ENCODE results near the gene ACTN4. TPM values are rescaled to one million over a fixed set of nuclear protein-coding genes. Genes with fewer than 3 reads are reported as not detected.
"Not testable (repeated sequence)": the region's sequence is repeated elsewhere in the genome, so short reads cannot be mapped to it uniquely, and the experiment has no call there.

The ACTN4 gene
- total and polyA plus RNA-seq, 2 donors (not counting 1 experiment from before 2014, with no cell fraction given), result 108 to 164 TPM

GRCh38 chr19:38631811-38632475, 15.5 kb upstream of the ACTN4 start:
- WGBS (ENCODE audit: insufficient coverage), result 100% methylated on average over 2 of the region's 7 CpGs
- Histone ChIP-seq H3K4me1 (ENCODE audit: control insufficient read depth in 2 of 2, insufficient read depth in 2 of 2, low read length in 2 of 2) (peaks cover 14 to 17% of the 10 kb centered on the region in 2 donors), H3K36me3 (replicated peaks in 1 of 2; ENCODE audit: control extremely low read depth in 1 of 2, control insufficient read depth in 1 of 2, extremely low read depth in 1 of 2, insufficient read depth in 2 of 2, low read length in 1 of 2) (peaks cover 2 to 57% of the 10 kb centered on the region in 2 experiments)
- H3K9me3 Mint-ChIP-seq (ENCODE audit: insufficient read depth); H4K20me1 ChIP-seq (ENCODE audit: control insufficient read depth, insufficient read depth, low read length, poor library complexity, severe bottlenecking); H3K4me3 ChIP-seq (ENCODE audit: control extremely low read depth in 1 of 5, extremely low read depth in 1 of 5, insufficient read depth in 1 of 5, low read depth in 2 of 5, low read length in 4 of 5); H3K9ac ChIP-seq (ENCODE audit: low read length); H3K27ac Mint-ChIP-seq; ATAC-seq (ENCODE audit: low read depth); H2AFZ ChIP-seq (ENCODE audit: insufficient read depth, low read depth, low read length, poor library complexity, severe bottlenecking); POLR2A ChIA-PET; H3K27ac ChIP-seq (ENCODE audit: low read length in 2 of 2); H3K27me3 ChIP-seq (replicated peaks in 1 of 4; ENCODE audit: control extremely low read depth in 1 of 4, control insufficient read depth in 3 of 4, insufficient read depth in 4 of 4, low read length in 3 of 4); H3K4me3 Mint-ChIP-seq; H3K9me3 ChIP-seq (ENCODE audit: control extremely low read depth in 1 of 3, control insufficient read depth in 2 of 3, insufficient read depth in 1 of 3, low read length in 2 of 3); H3K4me2 ChIP-seq (replicated peaks; ENCODE audit: low read depth, low read length, poor library complexity, severe bottlenecking); DNase-seq; H3K27me3 Mint-ChIP-seq; H3K79me2 ChIP-seq (ENCODE audit: control insufficient read depth, insufficient read depth, low read length): not testable (repeated sequence)
- H3K4me1 Mint-ChIP-seq, result peaks cover 16% of the 10 kb centered on the region
- intact Hi-C loops (cut with micrococcal nuclease), result loop anchor here (5.0 to 10.0 kb wide), 2 partner anchors 53 to 75 kb away; no protein-coding TSS in a partner anchor
- CTCF ChIA-PET, result interaction anchor here (5.7 kb wide), 1 partner anchor 86 kb away, joined by 102 read pairs; no protein-coding TSS in a partner anchor

GRCh38 chr19:38632476-38633213, 14.8 kb upstream of the ACTN4 start:
- Histone ChIP-seq H3K36me3 (replicated peaks in 1 of 2; ENCODE audit: control extremely low read depth in 1 of 2, control insufficient read depth in 1 of 2, extremely low read depth in 1 of 2, insufficient read depth in 2 of 2, low read length in 1 of 2) (peaks cover 2 to 57% of the 10 kb centered on the region in 2 experiments), H3K27ac (ENCODE audit: low read length in 2 of 2) (no peak overlapping the region), H3K4me1 (ENCODE audit: control insufficient read depth in 2 of 2, insufficient read depth in 2 of 2, low read length in 2 of 2) (peaks cover 18 to 23% of the 10 kb centered on the region in 2 donors), H2AFZ (ENCODE audit: insufficient read depth, low read depth, low read length, poor library complexity, severe bottlenecking) (no peak overlapping the region), H4K20me1 (ENCODE audit: control insufficient read depth, insufficient read depth, low read length, poor library complexity, severe bottlenecking) (peaks cover 12% of the 10 kb centered on the region), H3K79me2 (ENCODE audit: control insufficient read depth, insufficient read depth, low read length) (peaks cover 5% of the 10 kb centered on the region), H3K4me3 (ENCODE audit: control extremely low read depth in 1 of 5, extremely low read depth in 1 of 5, insufficient read depth in 1 of 5, low read depth in 2 of 5, low read length in 4 of 5) (no peak overlapping the region), H3K9me3 (ENCODE audit: control extremely low read depth in 1 of 3, control insufficient read depth in 2 of 3, insufficient read depth in 1 of 3, low read length in 2 of 3) (no peaks in the 10 kb centered on the region), H3K27me3 (replicated peaks in 1 of 4; ENCODE audit: control extremely low read depth in 1 of 4, control insufficient read depth in 3 of 4, insufficient read depth in 4 of 4, low read length in 3 of 4) (no peaks in the 10 kb centered on the region), H3K4me2 (replicated peaks; ENCODE audit: low read depth, low read length, poor library complexity, severe bottlenecking) (no peak overlapping the region), H3K9ac (ENCODE audit: low read length) (no peak overlapping the region)
- H3K4me1 Mint-ChIP-seq, result peaks cover 21% of the 10 kb centered on the region
- no peaks in the 10 kb centered on the region for H3K9me3 Mint-ChIP-seq (ENCODE audit: insufficient read depth)
- intact Hi-C loops (cut with micrococcal nuclease), result loop anchor here (5.0 to 10.0 kb wide), 2 partner anchors 52 to 75 kb away; no protein-coding TSS in a partner anchor
- ATAC-seq (ENCODE audit: low read depth) (no peak), DNase-seq (no peak)
- ChIA-PET CTCF (interaction anchor here (1.9 to 5.7 kb wide), 6 partner anchors 76 to 228 kb away, joined by 4 to 102 read pairs (median 20); partner anchors contain the start of gene FAM98C), POLR2A (no interaction called here)
- H3K27me3 Mint-ChIP-seq, result no peaks in the 10 kb centered on the region
- over 99% methylated on average over 16 of the region's 16 CpGs for WGBS (ENCODE audit: insufficient coverage)
- H3K4me3 Mint-ChIP-seq, result no peak overlapping the region
- TF ChIP-seq, protein P1, sequence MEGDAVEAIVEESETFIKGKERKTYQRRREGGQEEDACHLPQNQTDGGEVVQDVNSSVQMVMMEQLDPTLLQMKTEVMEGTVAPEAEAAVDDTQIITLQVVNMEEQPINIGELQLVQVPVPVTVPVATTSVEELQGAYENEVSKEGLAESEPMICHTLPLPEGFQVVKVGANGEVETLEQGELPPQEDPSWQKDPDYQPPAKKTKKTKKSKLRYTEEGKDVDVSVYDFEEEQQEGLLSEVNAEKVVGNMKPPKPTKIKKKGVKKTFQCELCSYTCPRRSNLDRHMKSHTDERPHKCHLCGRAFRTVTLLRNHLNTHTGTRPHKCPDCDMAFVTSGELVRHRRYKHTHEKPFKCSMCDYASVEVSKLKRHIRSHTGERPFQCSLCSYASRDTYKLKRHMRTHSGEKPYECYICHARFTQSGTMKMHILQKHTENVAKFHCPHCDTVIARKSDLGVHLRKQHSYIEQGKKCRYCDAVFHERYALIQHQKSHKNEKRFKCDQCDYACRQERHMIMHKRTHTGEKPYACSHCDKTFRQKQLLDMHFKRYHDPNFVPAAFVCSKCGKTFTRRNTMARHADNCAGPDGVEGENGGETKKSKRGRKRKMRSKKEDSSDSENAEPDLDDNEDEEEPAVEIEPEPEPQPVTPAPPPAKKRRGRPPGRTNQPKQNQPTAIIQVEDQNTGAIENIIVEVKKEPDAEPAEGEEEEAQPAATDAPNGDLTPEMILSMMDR (IDR thresholded peaks at IDR 0.05), result no peak
- TF ChIP-seq EZH2 (IDR thresholded peaks at IDR 0.05; ENCODE audit: borderline replicate concordance, insufficient read depth, low read depth, low read length, poor library complexity, severe bottlenecking), result no peak
- H3K27ac Mint-ChIP-seq, result no peak overlapping the region

Data from B cell (primary cell).